ENCODE data around the gene MERTK.
A peak's percentile ranks its signal among the peaks of the same experiment; 100 is the strongest.

MERTK gene

GRCh38 chr2:112056626-112056987 is 158.2 kb downstream of the MERTK start:
- H2AFZ ChIP-seq (ENCODE audit: low read length), result no peak overlapping the region

GRCh38 chr2:112059671-112060070 is 161.3 kb downstream of the MERTK start:
- Histone ChIP-seq H3K9ac (ENCODE audit: low read depth, low read length, poor library complexity, severe bottlenecking) (no peak overlapping the region), H2AFZ (ENCODE audit: low read length) (no peak overlapping the region), H4K20me1 (ENCODE audit: insufficient read depth, low read length, poor library complexity, severe bottlenecking) (peaks cover 12% of the 10 kb centered on the region), H3K9me2 (replicated peaks; ENCODE audit: low read depth, low read length) (no peaks in the 10 kb centered on the region), H3K27me3 (ENCODE audit: insufficient read depth, low read length, poor library complexity, severe bottlenecking) (no peaks in the 10 kb centered on the region), H3K9me3 (ENCODE audit: insufficient read depth, low read depth, low read length) (no peaks in the 10 kb centered on the region), H3K36me3 (ENCODE audit: insufficient read depth, low read length) (peaks cover 4% of the 10 kb centered on the region; the same call in 1 of the 2 replicates), H3K4me2 (ENCODE audit: low read depth, low read length, poor library complexity, severe bottlenecking) (no peak overlapping the region), H3K79me2 (ENCODE audit: insufficient read depth, low read length) (peaks cover 31% of the 10 kb centered on the region), H3K4me3 (ENCODE audit: low read length, poor library complexity, severe bottlenecking) (no peak overlapping the region), H3K4me1 (ENCODE audit: insufficient read depth, low read length, poor library complexity, severe bottlenecking) (peaks cover 21% of the 10 kb centered on the region), H3F3A (ENCODE audit: low read depth) (no peaks in the 10 kb centered on the region)
- TF ChIP-seq CTCF (conservative IDR thresholded peaks at IDR 0.05; ENCODE audit: low read length) (no peak), EZH2phosphoT487 (IDR thresholded peaks at IDR 0.05; ENCODE audit: borderline replicate concordance) (no peak)

More at GRCh38 chr2:112056626-112056987, 158.2 kb downstream of the MERTK start:
- H3K4me3 ChIP-seq (ENCODE audit: low read length, poor library complexity, severe bottlenecking), result peak overlapping the region; percentile 78
- H3K9me2 ChIP-seq (replicated peaks; ENCODE audit: low read depth, low read length), result no peaks in the 10 kb centered on the region
- no peaks in the 10 kb centered on the region for H3K27me3 ChIP-seq (ENCODE audit: insufficient read depth, low read length, poor library complexity, severe bottlenecking)
- H4K20me1 ChIP-seq (ENCODE audit: insufficient read depth, low read length, poor library complexity, severe bottlenecking), result peaks cover 12% of the 10 kb centered on the region
- no peak for TF ChIP-seq CTCF (conservative IDR thresholded peaks at IDR 0.05; ENCODE audit: low read length)
- no peak for TF ChIP-seq EZH2phosphoT487 (IDR thresholded peaks at IDR 0.05; ENCODE audit: borderline replicate concordance)
- peak overlapping the region; percentile 81 for H3K4me2 ChIP-seq (ENCODE audit: low read depth, low read length, poor library complexity, severe bottlenecking)
- no peaks in the 10 kb centered on the region for H3K9me3 ChIP-seq (ENCODE audit: insufficient read depth, low read depth, low read length)
- H3K36me3 ChIP-seq (ENCODE audit: insufficient read depth, low read length), result no peaks in the 10 kb centered on the region
- H3K4me1 ChIP-seq (ENCODE audit: insufficient read depth, low read length, poor library complexity, severe bottlenecking), result peaks cover 29% of the 10 kb centered on the region
- no peaks in the 10 kb centered on the region for H3F3A ChIP-seq (ENCODE audit: low read depth)
- peaks cover 31% of the 10 kb centered on the region for H3K79me2 ChIP-seq (ENCODE audit: insufficient read depth, low read length)
- peak overlapping the region; percentile 88 for H3K9ac ChIP-seq (ENCODE audit: low read depth, low read length, poor library complexity, severe bottlenecking)

GRCh38 chr2:112061299-112061698 is 162.9 kb downstream of the MERTK start:
- no peak for TF ChIP-seq CTCF (conservative IDR thresholded peaks at IDR 0.05; ENCODE audit: low read length)
- TF ChIP-seq EZH2phosphoT487 (IDR thresholded peaks at IDR 0.05; ENCODE audit: borderline replicate concordance), result no peak
- Histone ChIP-seq H3K79me2 (ENCODE audit: insufficient read depth, low read length) (peaks cover 24% of the 10 kb centered on the region), H3K4me2 (ENCODE audit: low read depth, low read length, poor library complexity, severe bottlenecking) (no peak overlapping the region), H3K27me3 (ENCODE audit: insufficient read depth, low read length, poor library complexity, severe bottlenecking) (no peaks in the 10 kb centered on the region), H4K20me1 (ENCODE audit: insufficient read depth, low read length, poor library complexity, severe bottlenecking) (peaks cover 11% of the 10 kb centered on the region), H3F3A (ENCODE audit: low read depth) (no peaks in the 10 kb centered on the region), H2AFZ (ENCODE audit: low read length) (no peak overlapping the region), H3K36me3 (ENCODE audit: insufficient read depth, low read length) (peaks cover 8% of the 10 kb centered on the region; the same call in 1 of the 2 replicates), H3K9me2 (replicated peaks; ENCODE audit: low read depth, low read length) (no peaks in the 10 kb centered on the region), H3K9me3 (ENCODE audit: insufficient read depth, low read depth, low read length) (no peaks in the 10 kb centered on the region), H3K4me3 (ENCODE audit: low read length, poor library complexity, severe bottlenecking) (no peak overlapping the region), H3K4me1 (ENCODE audit: insufficient read depth, low read length, poor library complexity, severe bottlenecking) (peaks cover 21% of the 10 kb centered on the region), H3K9ac (ENCODE audit: low read depth, low read length, poor library complexity, severe bottlenecking) (no peak overlapping the region)

Data from Loucy (cell line).